ENCODE results near the gene RANBP1.

The RANBP1 gene

GRCh38 chr22:20176421-20177085, 60.6 kb downstream of the RANBP1 start:
- no peak for DNase-seq
